ENCODE measurements around the gene GTF2H4.

The GTF2H4 gene

GRCh38 chr6:30960907-30961673 is 53.1 kb downstream of the GTF2H4 start:
- no peak for DNase-seq (ENCODE audit: low read depth)

GRCh38 chr6:30962716-30963115 is 54.7 kb downstream of the GTF2H4 start:
- no peak for DNase-seq (ENCODE audit: low read depth)

GRCh38 chr6:30963641-30964040 is 55.6 kb downstream of the GTF2H4 start:
- DNase-seq (ENCODE audit: low read depth), result no peak

Data from GM04503 (cell line).